H9 (cell line): ENCODE measurements around the gene UBQLN4. TPM values are rescaled to one million over a fixed set of nuclear protein-coding genes. Genes with fewer than 3 reads are reported as not detected.

Experiments used
- DNase-seq: peaks from one replicate; pipeline ENCODE4 v3.0.0-alpha.2; 2017
- H2AFZ ChIP-seq: one replicate; pipeline ENCODE4 v1.6.1; 2013; ENCODE audit warnings: mild to moderate bottlenecking, low read length, control low read depth, moderate library complexity
- H2AK5ac ChIP-seq: 2 replicates; pipeline ENCODE4 v1.6.1; 2013; ENCODE audit warnings: low read length, control low read depth, mixed read lengths; ENCODE audit not compliant: insufficient read length
- H2BK120ac ChIP-seq: one replicate; pipeline ENCODE4 v1.6.1; 2013; ENCODE audit warnings: low read depth, mild to moderate bottlenecking, low read length, control low read depth, inconsistent platforms; ENCODE audit not compliant: poor library complexity, severe bottlenecking
- H2BK12ac ChIP-seq: 2 replicates; pipeline ENCODE4 v1.6.1; 2013; ENCODE audit warnings: low read length, control low read depth, mixed read lengths, low read depth; ENCODE audit not compliant: insufficient read length
- H2BK15ac ChIP-seq: 2 replicates; pipeline ENCODE4 v1.6.1; 2013; ENCODE audit warnings: low read depth, low read length, control low read depth
- H2BK20ac ChIP-seq: one replicate; pipeline ENCODE4 v1.6.1; 2013; ENCODE audit warnings: low read depth, mild to moderate bottlenecking, low read length, control low read depth, inconsistent platforms; ENCODE audit not compliant: poor library complexity, severe bottlenecking
- H2BK5ac ChIP-seq: 2 replicates; pipeline ENCODE4 v1.6.1; 2013; ENCODE audit warnings: low read length, control low read depth, mixed read lengths; ENCODE audit not compliant: insufficient read length
- H3K14ac ChIP-seq: 2 replicates; pipeline ENCODE4 v1.6.1; 2013; ENCODE audit warnings: low read length, control low read depth; ENCODE audit not compliant: insufficient read depth
- H3K18ac ChIP-seq: 2 replicates; pipeline ENCODE4 v1.6.1; 2013; ENCODE audit warnings: low read depth, mild to moderate bottlenecking, mixed read lengths, low read length, control low read depth; ENCODE audit not compliant: insufficient read length
- H3K23ac ChIP-seq: 2 replicates; pipeline ENCODE4 v1.6.1; 2013; ENCODE audit warnings: low read length, control low read depth, mixed read lengths, low read depth; ENCODE audit not compliant: insufficient read length
- H3K23me2 ChIP-seq: 2 replicates; pipeline ENCODE4 v1.6.1; 2013; ENCODE audit warnings: low read depth, mild to moderate bottlenecking, mixed read lengths, low read length, control low read depth; ENCODE audit not compliant: insufficient read length, poor library complexity, severe bottlenecking
- H3K27ac ChIP-seq: 2 replicates; pipeline ENCODE4 v1.5.1; 2013; ENCODE audit warnings: low read length, control low read depth, mixed read lengths, low read depth; ENCODE audit not compliant: insufficient read length
- H3K27me3 ChIP-seq: 2 replicates; pipeline ENCODE4 v1.6.1; 2013; ENCODE audit warnings: low read length, control low read depth, inconsistent platforms; ENCODE audit not compliant: insufficient read depth
- H3K4ac ChIP-seq: 2 replicates; pipeline ENCODE4 v1.6.1; 2013; ENCODE audit warnings: low read depth, mild to moderate bottlenecking, control low read depth, inconsistent platforms, low read length, moderate library complexity
- H3K4me1 ChIP-seq: 2 replicates; pipeline ENCODE4 v1.6.1; 2013; ENCODE audit warnings: low read length, control low read depth, inconsistent platforms; ENCODE audit not compliant: insufficient read depth
- H3K4me2 ChIP-seq: 2 replicates; pipeline ENCODE4 v1.6.1; 2013; ENCODE audit warnings: low read length, control low read depth, mixed read lengths; ENCODE audit not compliant: insufficient read length, insufficient read depth
- H3K56ac ChIP-seq: 2 replicates; pipeline ENCODE4 v1.6.1; 2013; ENCODE audit warnings: low read depth, mild to moderate bottlenecking, mixed read lengths, low read length, control low read depth; ENCODE audit not compliant: insufficient read length
- H3K79me1 ChIP-seq: 2 replicates; pipeline ENCODE4 v1.6.1; 2013; ENCODE audit warnings: low read depth, mild to moderate bottlenecking, moderate library complexity, low read length, control low read depth, inconsistent platforms; ENCODE audit not compliant: insufficient read depth, poor library complexity, severe bottlenecking
- H3K79me2 ChIP-seq: 2 replicates; pipeline ENCODE4 v1.6.1; 2013; ENCODE audit warnings: low read length, control low read depth, inconsistent platforms; ENCODE audit not compliant: insufficient read depth
- H3K9ac ChIP-seq: 2 replicates; pipeline ENCODE4 v1.6.1; 2013; ENCODE audit warnings: low read length, control low read depth, mixed read lengths; ENCODE audit not compliant: insufficient read length; ENCODE audit errors: extremely low read depth
- H3K9me3 ChIP-seq: one replicate; pipeline ENCODE4 v1.6.1; 2013; ENCODE audit warnings: low read depth, low read length, inconsistent platforms; ENCODE audit not compliant: control insufficient read depth
- H3T11ph ChIP-seq: one replicate; pipeline ENCODE4 v1.6.1; 2013; ENCODE audit warnings: mild to moderate bottlenecking, low read length, control low read depth, inconsistent platforms
- H4K20me1 ChIP-seq: one replicate; pipeline ENCODE4 v1.6.1; 2013; ENCODE audit not compliant: control insufficient read depth, insufficient read length, insufficient read depth
- H4K5ac ChIP-seq: 2 replicates; pipeline ENCODE4 v1.6.1; 2013; ENCODE audit warnings: low read depth, mild to moderate bottlenecking, mixed read lengths, low read length, control low read depth; ENCODE audit not compliant: insufficient read length
- H4K8ac ChIP-seq: replicated peaks from 2 replicates; pipeline ENCODE4 v1.6.1; 2013; ENCODE audit warnings: low read length, control low read depth, mixed read lengths, low read depth; ENCODE audit not compliant: insufficient read length
- H4K91ac ChIP-seq: 2 replicates; pipeline ENCODE4 v1.6.1; 2013; ENCODE audit warnings: low read depth, mild to moderate bottlenecking, moderate library complexity, mixed read lengths, low read length, control low read depth; ENCODE audit not compliant: insufficient read length
- H3K27ac Mint-ChIP-seq, 3 experiments: 2 replicates in 2 of 3; 3 replicates in 1 of 3; pipeline ENCODE4 v1.8.0; 2020 to 2021; ENCODE audit warnings: mixed read lengths in 3 of 3, mild to moderate bottlenecking in 1 of 3, moderate library complexity in 1 of 3
- H3K27me3 Mint-ChIP-seq: 2 replicates; pipeline ENCODE4 v1.8.0; 2021; ENCODE audit warnings: low read depth, mild to moderate bottlenecking, moderate library complexity, mixed read lengths
- H3K36me3 Mint-ChIP-seq, 3 experiments: 2 replicates in 2 of 3; 3 replicates in 1 of 3; pipeline ENCODE4 v1.8.0; 2020 to 2021; ENCODE audit warnings: low read depth in 3 of 3, mixed read lengths in 3 of 3; ENCODE audit not compliant: insufficient read depth in 1 of 3
- H3K4me1 Mint-ChIP-seq, 2 experiments: 2 replicates each; pipeline ENCODE4 v1.8.0; 2020; ENCODE audit warnings: mixed read lengths in 2 of 2
- H3K4me3 Mint-ChIP-seq, 2 experiments: 2 replicates in 1 of 2; 3 replicates in 1 of 2; pipeline ENCODE4 v1.8.0; 2020 to 2021; ENCODE audit warnings: mild to moderate bottlenecking in 2 of 2, mixed read lengths in 2 of 2, moderate library complexity in 1 of 2
- H3K9me3 Mint-ChIP-seq, 2 experiments: 2 replicates in 1 of 2; 3 replicates in 1 of 2; pipeline ENCODE4 v1.8.0; 2020; ENCODE audit warnings: mild to moderate bottlenecking in 2 of 2, mixed read lengths in 2 of 2, moderate library complexity in 1 of 2
- CTCF ChIP-seq: fragments of 200-600 bp; sonication (generic); conservative IDR thresholded peaks from 3 replicates; pipeline ENCODE4 v1.8.0; 2021; ENCODE audit warnings: antibody characterized with exemption, mild to moderate bottlenecking
- WGBS: extraction: QIAGEN DNeasy Blood & Tissue Kit; methylation state at CpG from one replicate; pipeline ENCODE4 v1.1.7; 2013; ENCODE audit warnings: missing lambda C conversion rate, low lambda C conversion rate, mixed read lengths; ENCODE audit not compliant: insufficient read length; ENCODE audit errors: extremely low coverage; 5-methylcytosine and 5-hydroxymethylcytosine counted together
- total RNA-seq: library from RNA; stranded (reverse); gene quantifications from 2 replicates; pipeline ENCODE4 v1.2.1, GENCODE V29; 2021

The UBQLN4 gene
- total RNA-seq, 1 experiment from 2014 or later = 49.4 TPM

- H3K27ac Mint-ChIP-seq = peak overlapping the region in 1 of 3 experiments; percentile 20; a peak in 1 of 7 replicates
- Histone ChIP-seq H3K4ac (no peak overlapping the region), H3K14ac (no peak overlapping the region), H3K4me1 (no peaks in the 10 kb centered on the region), H4K5ac (no peak overlapping the region), H4K20me1 (no peaks in the 10 kb centered on the region), H2BK20ac (no peak overlapping the region), H3K27ac (no peak overlapping the region), H3K9me3 (no peaks in the 10 kb centered on the region), H2BK15ac (no peak overlapping the region), H3K27me3 (no peaks in the 10 kb centered on the region), H2AK5ac (no peak overlapping the region), H3K23me2 (no peaks in the 10 kb centered on the region), H2BK12ac (no peak overlapping the region), H2BK120ac (no peak overlapping the region), H2AFZ (no peak overlapping the region), H3K56ac (no peak overlapping the region), H3K9ac (no peak overlapping the region), H2BK5ac (no peak overlapping the region), H3K79me2 (no peaks in the 10 kb centered on the region; the same call in 1 of the 2 replicates), H3K18ac (no peak overlapping the region), H4K8ac (no peak overlapping the region), H4K91ac (no peak overlapping the region), H3T11ph (no peak overlapping the region), H3K79me1 (peaks cover 4% of the 10 kb centered on the region), H3K23ac (no peak overlapping the region), H3K4me2 (no peak overlapping the region)
- no CpG with 5 or more reads among the region's 3 CpGs for WGBS
- DNase-seq = no peak
- no peaks in the 10 kb centered on the region for H3K27me3 Mint-ChIP-seq
- no peak for TF ChIP-seq CTCF
- peaks cover 11 to 13% of the 10 kb centered on the region in 2 experiments for H3K4me1 Mint-ChIP-seq
- H3K9me3 Mint-ChIP-seq = no peaks in the 10 kb centered on the region
- peaks cover 10 to 53% (median 52%) of the 10 kb centered on the region in 3 experiments; a peak in 6 of 7 replicates for H3K36me3 Mint-ChIP-seq
- no peak overlapping the region for H3K4me3 Mint-ChIP-seq
Measured at GRCh38 chr1:156048663-156049258, 4.8 kb downstream of the UBQLN4 start.
